Esophagus (tissue), 2 donors: ENCODE measurements around the gene WFIKKN2. TPM values are rescaled to one million over a fixed set of nuclear protein-coding genes. Genes with fewer than 3 reads are reported as not detected.

Source experiments
- H3K27ac ChIP-seq, 2 donors: one replicate each; pipeline ENCODE4 v1.5.1; 2013; ENCODE audit warnings: low read depth in 2 of 2, mild to moderate bottlenecking in 2 of 2, inconsistent platforms in 1 of 2, low read length in 1 of 2, moderate library complexity in 1 of 2
- H3K27me3 ChIP-seq, 2 donors: one replicate each; pipeline ENCODE4 v1.6.1; 2013; ENCODE audit warnings: low read length in 2 of 2, control low read depth in 1 of 2, mild to moderate bottlenecking in 1 of 2; ENCODE audit not compliant: insufficient read depth in 2 of 2, control insufficient read depth in 1 of 2
- H3K36me3 ChIP-seq, 2 donors: one replicate each; pipeline ENCODE4 v1.6.1; 2013; ENCODE audit warnings: low read length in 1 of 2; ENCODE audit not compliant: control insufficient read depth in 2 of 2, insufficient read depth in 2 of 2
- H3K4me1 ChIP-seq, 2 donors: one replicate each; pipeline ENCODE4 v1.6.1; 2013; ENCODE audit warnings: low read length in 1 of 2; ENCODE audit not compliant: control insufficient read depth in 2 of 2, insufficient read depth in 2 of 2
- H3K4me3 ChIP-seq, 2 donors: one replicate each; pipeline ENCODE4 v1.5.1; 2013; ENCODE audit warnings: low read length in 2 of 2, mild to moderate bottlenecking in 2 of 2, low read depth in 1 of 2, moderate library complexity in 1 of 2
- H3K9me3 ChIP-seq, 2 donors: one replicate each; pipeline ENCODE4 v1.6.1; 2013; ENCODE audit warnings: mild to moderate bottlenecking in 2 of 2, low read depth in 1 of 2, low read length in 1 of 2, moderate library complexity in 1 of 2; ENCODE audit not compliant: control insufficient read depth in 2 of 2, insufficient read depth in 1 of 2
- WGBS, 2 donors: extraction: QIAGEN DNeasy Blood & Tissue Kit; methylation state at CpG; one replicate each; pipeline ENCODE4 v1.1.7; 2013; 5-methylcytosine and 5-hydroxymethylcytosine counted together
- polyA plus RNA-seq, 2 donors: library from polyadenylated mRNA; stranded (reverse); fragments of 200-250 nt; gene quantifications; one replicate each; pipeline ENCODE4 v1.2.3, GENCODE V29; 2013
- donor health status: healthy with polysubstance abuse.
- donor health status: Bipolar disorder and iron deficiency.

The WFIKKN2 gene
- polyA plus RNA-seq, 2 donors = 0.02 to 0.04 TPM

- no peak overlapping the region for H3K4me3 ChIP-seq
- H3K36me3 ChIP-seq = no peaks in the 10 kb centered on the region
- no peak overlapping the region for H3K27ac ChIP-seq
- H3K27me3 ChIP-seq = no peaks in the 10 kb centered on the region
- WGBS, 2 donors = 79 to 83% methylated on average over 5 of the region's 5 CpGs
- H3K4me1 ChIP-seq = no peaks in the 10 kb centered on the region
- H3K9me3 ChIP-seq = no peaks in the 10 kb centered on the region
These were observed 48.6 kb downstream of the WFIKKN2 start for GRCh38 chr17:50883850-50884438.

- 70 to 84% methylated on average over 8 of the region's 8 CpGs for WGBS, 2 donors
- no peak overlapping the region for H3K4me3 ChIP-seq
- no peaks in the 10 kb centered on the region for H3K36me3 ChIP-seq
- H3K4me1 ChIP-seq = no peaks in the 10 kb centered on the region
- H3K27ac ChIP-seq = no peak overlapping the region
- no peaks in the 10 kb centered on the region for H3K27me3 ChIP-seq
- H3K9me3 ChIP-seq = no peaks in the 10 kb centered on the region
These were observed 49.3 kb downstream of the WFIKKN2 start for GRCh38 chr17:50884439-50885311.

- no peaks in the 10 kb centered on the region for H3K4me1 ChIP-seq
- no peaks in the 10 kb centered on the region for H3K27me3 ChIP-seq
- H3K36me3 ChIP-seq = no peaks in the 10 kb centered on the region
- H3K4me3 ChIP-seq = no peak overlapping the region
- no peaks in the 10 kb centered on the region for H3K9me3 ChIP-seq
- H3K27ac ChIP-seq = no peak overlapping the region
- 81 to 84% methylated on average over 5 of the region's 5 CpGs for WGBS, 2 donors
These were observed 52.4 kb downstream of the WFIKKN2 start for GRCh38 chr17:50887705-50888245.

- Histone ChIP-seq H3K27me3 (no peaks in the 10 kb centered on the region), H3K9me3 (no peaks in the 10 kb centered on the region), H3K27ac (no peak overlapping the region), H3K4me1 (peaks cover 0 to 2% of the 10 kb centered on the region in 2 donors), H3K4me3 (no peak overlapping the region), H3K36me3 (no peaks in the 10 kb centered on the region)
- WGBS, 2 donors = 61 to 65% methylated on average over 3 of the region's 3 CpGs
These were observed 54.2 kb downstream of the WFIKKN2 start for GRCh38 chr17:50889528-50890118.

GRCh38 chr17:50890675-50891516, 55.5 kb downstream of the WFIKKN2 start:
- Histone ChIP-seq H3K27me3 (no peaks in the 10 kb centered on the region), H3K4me1 (peaks cover 0 to 2% of the 10 kb centered on the region in 2 donors), H3K36me3 (no peaks in the 10 kb centered on the region), H3K27ac (peak overlapping the region in 1 of 2 donors; percentile 47), H3K4me3 (no peak overlapping the region), H3K9me3 (no peaks in the 10 kb centered on the region)
- WGBS, 2 donors = 53 to 55% methylated on average over 12 of the region's 12 CpGs

- Histone ChIP-seq H3K27ac (peak overlapping the region in 1 of 2 donors; percentile 47), H3K36me3 (no peaks in the 10 kb centered on the region), H3K4me1 (peaks cover 0 to 2% of the 10 kb centered on the region in 2 donors), H3K9me3 (no peaks in the 10 kb centered on the region), H3K4me3 (no peak overlapping the region), H3K27me3 (no peaks in the 10 kb centered on the region)
- WGBS, 2 donors = 89 to 93% methylated on average over 4 of the region's 4 CpGs
These were observed 56.2 kb downstream of the WFIKKN2 start for GRCh38 chr17:50891577-50891989.

Other genes with a start within 250 kb of the WFIKKN2 start
- 10 to 100 TPM; 17.7 to 32.0 TPM for gene ABCC3, start 200.7 kb upstream of the WFIKKN2 start, polyA plus RNA-seq
- 1 to 10 TPM; 7.2 to 7.5 TPM for gene ANKRD40, start 127.7 kb upstream of the WFIKKN2 start, polyA plus RNA-seq
- 10 to 100 TPM; 46.6 to 80.7 TPM for gene LUC7L3, start 116.0 kb upstream of the WFIKKN2 start, polyA plus RNA-seq
- not detected for gene ANKRD40CL, start 68.1 kb upstream of the WFIKKN2 start, polyA plus RNA-seq
- 10 to 100 TPM; 32.7 to 52.9 TPM for gene TOB1, start 30.8 kb downstream of the WFIKKN2 start, polyA plus RNA-seq